ENCODE measurements around the gene MRPL18. TPM values are rescaled to one million over a fixed set of nuclear protein-coding genes. Genes with fewer than 3 reads are reported as not detected.
"Not testable (repeated sequence)": the region's sequence is repeated elsewhere in the genome, so short reads cannot be mapped to it uniquely, and the experiment has no call there.

MRPL18 gene
- total RNA-seq, 3 donors from 2014 or later = 52.8 to 72.9 (median 68.2) TPM

- no peaks in the 10 kb centered on the region for H3K27me3 ChIP-seq
- no peak for DNase-seq (ENCODE audit: low spot score in 2 of 2)
- H3K27ac ChIP-seq = no peak overlapping the region
- no peak overlapping the region for H3K4me3 ChIP-seq
- H3K36me3 ChIP-seq = no peaks in the 10 kb centered on the region
- intact Hi-C loops (cut with DNase I; ENCODE audit: low total_unique reads) = no loop called here
- H3K4me1 ChIP-seq = no peaks in the 10 kb centered on the region
- H3K9me3 ChIP-seq = no peaks in the 10 kb centered on the region
- no peak for TF ChIP-seq POLR2AphosphoS5 (IDR thresholded peaks at IDR 0.05)
- no peak for TF ChIP-seq POLR2A (IDR thresholded peaks at IDR 0.05)
- no peak for TF ChIP-seq CTCF (IDR thresholded peaks at IDR 0.05)
Measured at GRCh38 chr6:159808647-159809046, 18.4 kb downstream of the MRPL18 start.

- TF ChIP-seq POLR2A (IDR thresholded peaks at IDR 0.05) (no peak), POLR2AphosphoS5 (IDR thresholded peaks at IDR 0.05) (no peak), CTCF (IDR thresholded peaks at IDR 0.05) (no peak)
- no peak for DNase-seq (ENCODE audit: low spot score in 2 of 2)
- intact Hi-C loops (cut with DNase I; ENCODE audit: low total_unique reads) = no loop called here
- Histone ChIP-seq H3K27me3 (no peaks in the 10 kb centered on the region), H3K4me3 (no peak overlapping the region), H3K4me1 (no peaks in the 10 kb centered on the region), H3K27ac (no peak overlapping the region), H3K9me3 (no peaks in the 10 kb centered on the region), H3K36me3 (no peaks in the 10 kb centered on the region)
Measured at GRCh38 chr6:159809149-159809548, 18.9 kb downstream of the MRPL18 start.

- H3K27ac ChIP-seq = no peak overlapping the region
- no peaks in the 10 kb centered on the region for H3K4me1 ChIP-seq
- TF ChIP-seq POLR2A (IDR thresholded peaks at IDR 0.05) (no peak), POLR2AphosphoS5 (IDR thresholded peaks at IDR 0.05) (no peak), CTCF (IDR thresholded peaks at IDR 0.05) (no peak)
- no peak overlapping the region for H3K4me3 ChIP-seq
- H3K36me3 ChIP-seq = no peaks in the 10 kb centered on the region
- intact Hi-C loops (cut with DNase I; ENCODE audit: low total_unique reads) = no loop called here
- no peaks in the 10 kb centered on the region for H3K9me3 ChIP-seq
- DNase-seq (ENCODE audit: low spot score in 2 of 2) = no peak
- H3K27me3 ChIP-seq = no peaks in the 10 kb centered on the region
Measured at GRCh38 chr6:159813781-159814180, 23.5 kb downstream of the MRPL18 start.

GRCh38 chr6:159815410-159815809 is 25.1 kb downstream of the MRPL18 start:
- intact Hi-C loops (cut with DNase I; ENCODE audit: low total_unique reads) = no loop called here
- no peak for DNase-seq (ENCODE audit: low spot score in 2 of 2)
- Histone ChIP-seq H3K27ac (no peak overlapping the region), H3K27me3 (no peaks in the 10 kb centered on the region), H3K9me3 (no peaks in the 10 kb centered on the region), H3K36me3 (no peaks in the 10 kb centered on the region), H3K4me3 (no peak overlapping the region), H3K4me1 (no peaks in the 10 kb centered on the region)
- no peak for TF ChIP-seq POLR2AphosphoS5 (IDR thresholded peaks at IDR 0.05)
- no peak for TF ChIP-seq CTCF (IDR thresholded peaks at IDR 0.05)
- TF ChIP-seq POLR2A (IDR thresholded peaks at IDR 0.05) = no peak

- DNase-seq (ENCODE audit: low spot score in 2 of 2); H3K27me3 ChIP-seq; H3K4me3 ChIP-seq; H3K4me1 ChIP-seq; H3K9me3 ChIP-seq; intact Hi-C loops (cut with DNase I; ENCODE audit: low total_unique reads); H3K27ac ChIP-seq; H3K36me3 ChIP-seq: not testable (repeated sequence)
Measured at GRCh38 chr6:159816775-159817174, 26.5 kb downstream of the MRPL18 start.

All from breast epithelium (tissue), 4 donors.